Epithelial cell of esophagus (primary cell): Measurements from ENCODE around the gene MAMDC4.
"Not testable (repeated sequence)": the region's sequence is repeated elsewhere in the genome, so short reads cannot be mapped to it uniquely, and the experiment has no call there.

Experiments used
- DNase-seq: peaks from one replicate; pipeline ENCODE4 v3.0.0; 2010; ENCODE audit warnings: low read depth
- H3K4me3 ChIP-seq: 2 replicates; pipeline ENCODE4 v1.5.1; 2011; ENCODE audit warnings: mild to moderate bottlenecking, low read length, control low read depth
- CTCF ChIP-seq: IDR thresholded peaks from 2 replicates; pipeline ENCODE4 v1.5.1; 2011; ENCODE audit warnings: low read depth, mild to moderate bottlenecking, low read length, control low read depth, inconsistent platforms; ENCODE audit not compliant: insufficient read depth; ENCODE audit errors: missing control alignments

Gene MAMDC4

GRCh38 chr9:136831002-136831719 is 21.0 kb upstream of the MAMDC4 start:
- no peak for TF ChIP-seq CTCF
- no peak overlapping the region for H3K4me3 ChIP-seq
- no peak for DNase-seq

- no peak for DNase-seq
- no peak overlapping the region for H3K4me3 ChIP-seq
- TF ChIP-seq CTCF: no peak
Observed at GRCh38 chr9:136831720-136832104, 20.4 kb upstream of the MAMDC4 start.

- no peak overlapping the region for H3K4me3 ChIP-seq
- no peak for DNase-seq
- TF ChIP-seq CTCF: no peak
Observed at GRCh38 chr9:136832581-136832980, 19.6 kb upstream of the MAMDC4 start.

- H3K4me3 ChIP-seq, DNase-seq: not testable (repeated sequence)
Observed at GRCh38 chr9:136833381-136834048, 18.6 kb upstream of the MAMDC4 start.

- H3K4me3 ChIP-seq: no peak overlapping the region
Observed at GRCh38 chr9:136835162-136835931, 16.8 kb upstream of the MAMDC4 start.

GRCh38 chr9:136835932-136836904 is 15.9 kb upstream of the MAMDC4 start:
- H3K4me3 ChIP-seq: no peak overlapping the region
- TF ChIP-seq CTCF: no peak
- no peak for DNase-seq

More at GRCh38 chr9:136835162-136835931, 16.8 kb upstream of the MAMDC4 start:
- no peak for TF ChIP-seq CTCF
- no peak for DNase-seq
